Activated CD8-positive, alpha-beta memory T cell treated with anti-CD3 and anti-CD28 coated beads for 1 hour (primary cell): ENCODE data around the gene TENM4.
A peak's percentile ranks its signal among the peaks of the same experiment; 100 is the strongest.

Experiments
- DNase-seq, 2 donors: peaks; one replicate each; pipeline ENCODE4 v3.0.0-alpha.2; 2020; ENCODE audit warnings: low read depth in 1 of 2; ENCODE audit errors: extremely low read depth in 1 of 2

Gene TENM4

DNA sequence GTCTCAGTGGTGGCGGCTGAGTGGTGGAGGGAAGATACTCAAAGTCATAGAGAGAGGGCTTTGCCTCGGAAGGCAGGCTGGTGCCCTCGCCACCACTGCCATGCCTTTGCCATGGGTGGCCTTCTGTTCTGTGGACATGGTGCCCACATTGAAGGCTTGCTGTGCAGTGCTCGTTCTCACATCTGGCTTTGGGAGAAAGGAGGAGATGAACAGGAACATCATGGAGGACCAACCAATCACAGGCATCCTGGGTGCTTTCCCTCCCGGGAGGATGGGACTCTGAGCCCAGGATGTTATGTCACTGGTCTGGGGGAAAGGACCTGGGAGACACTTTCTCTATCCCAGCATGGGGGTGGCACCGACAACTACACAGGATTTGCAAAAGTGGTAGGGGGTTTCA lies 783.8 kb downstream of the TENM4 start:
- no peak for DNase-seq

DNA sequence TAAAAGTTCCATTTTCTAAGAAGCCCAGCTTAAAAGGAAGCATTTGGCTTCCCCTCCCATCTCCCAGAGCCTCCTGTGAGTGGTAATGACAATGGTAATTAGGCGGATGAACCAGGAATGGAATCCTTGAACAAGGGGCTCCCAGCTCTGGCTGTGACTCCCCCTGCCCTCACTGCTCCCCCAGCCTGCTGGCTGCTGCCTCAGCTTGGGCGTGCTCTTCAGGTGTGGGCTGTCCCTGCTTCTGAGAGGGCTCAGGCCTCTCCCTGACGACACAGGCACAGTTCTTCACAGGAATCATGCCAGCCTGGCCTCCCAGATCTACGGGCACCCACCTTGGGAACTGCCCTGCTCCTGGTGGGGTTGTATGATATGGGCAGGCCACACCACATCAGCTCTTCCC lies 784.5 kb downstream of the TENM4 start:
- no peak for DNase-seq

DNA sequence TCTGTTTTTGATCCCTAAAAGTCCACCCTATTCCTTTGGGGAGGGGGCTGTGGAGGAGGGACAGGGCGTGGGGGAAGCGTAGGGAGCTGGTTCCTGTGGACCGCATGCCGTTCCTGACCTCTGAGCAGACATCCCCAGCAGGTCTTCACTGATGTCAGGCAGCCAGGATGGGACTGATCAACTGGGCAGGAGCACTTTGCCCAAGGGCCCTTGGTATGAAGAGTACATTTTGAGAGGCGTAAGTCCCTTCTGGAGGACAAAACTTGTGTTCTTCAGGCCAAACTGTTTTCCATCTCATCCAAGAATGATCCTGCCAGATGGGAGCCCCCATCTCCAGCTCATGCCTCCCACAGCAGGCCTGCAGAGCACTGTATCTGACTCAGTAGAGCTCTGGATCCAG lies 785.3 kb downstream of the TENM4 start:
- DNase-seq = no peak

DNA sequence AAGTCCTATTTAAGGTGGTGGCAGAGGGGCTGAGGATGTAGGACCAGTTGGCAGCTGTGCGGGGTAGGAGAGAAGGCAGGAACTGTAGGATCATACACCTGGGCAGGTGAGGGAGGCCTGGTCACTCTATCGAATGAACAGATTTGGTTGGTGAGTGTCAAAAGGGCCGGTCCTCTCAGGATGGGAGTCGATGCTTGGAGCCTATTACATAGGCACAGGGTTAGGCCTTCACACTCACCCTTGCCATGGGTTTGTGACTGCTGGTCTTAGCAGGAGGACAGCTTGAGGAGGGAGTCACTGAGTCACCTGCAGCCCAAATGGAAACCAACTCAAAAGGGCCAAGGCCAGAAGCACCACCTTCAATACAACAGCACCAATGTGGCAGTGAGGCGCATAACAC lies 786.0 kb downstream of the TENM4 start:
- no peak for DNase-seq

DNA sequence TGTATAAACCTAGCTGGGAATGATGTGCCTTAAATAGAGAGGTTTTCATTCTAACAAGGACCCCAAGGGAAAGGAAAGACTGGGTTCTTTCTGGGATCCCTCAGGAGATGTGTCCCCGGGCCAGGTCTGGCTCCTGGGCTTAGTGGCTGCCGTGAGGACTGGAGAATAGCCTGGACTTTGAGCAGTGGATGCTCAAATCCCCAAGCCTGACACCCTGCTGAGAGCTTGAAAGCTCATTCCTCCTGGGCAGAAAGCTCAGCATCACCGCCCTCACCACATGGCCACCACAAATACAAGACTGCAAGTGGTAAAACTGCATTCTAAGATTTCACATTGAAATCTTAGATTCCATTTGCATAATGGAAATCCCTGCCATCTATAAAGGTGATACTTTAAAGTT lies 786.8 kb downstream of the TENM4 start:
- no peak for DNase-seq

DNA sequence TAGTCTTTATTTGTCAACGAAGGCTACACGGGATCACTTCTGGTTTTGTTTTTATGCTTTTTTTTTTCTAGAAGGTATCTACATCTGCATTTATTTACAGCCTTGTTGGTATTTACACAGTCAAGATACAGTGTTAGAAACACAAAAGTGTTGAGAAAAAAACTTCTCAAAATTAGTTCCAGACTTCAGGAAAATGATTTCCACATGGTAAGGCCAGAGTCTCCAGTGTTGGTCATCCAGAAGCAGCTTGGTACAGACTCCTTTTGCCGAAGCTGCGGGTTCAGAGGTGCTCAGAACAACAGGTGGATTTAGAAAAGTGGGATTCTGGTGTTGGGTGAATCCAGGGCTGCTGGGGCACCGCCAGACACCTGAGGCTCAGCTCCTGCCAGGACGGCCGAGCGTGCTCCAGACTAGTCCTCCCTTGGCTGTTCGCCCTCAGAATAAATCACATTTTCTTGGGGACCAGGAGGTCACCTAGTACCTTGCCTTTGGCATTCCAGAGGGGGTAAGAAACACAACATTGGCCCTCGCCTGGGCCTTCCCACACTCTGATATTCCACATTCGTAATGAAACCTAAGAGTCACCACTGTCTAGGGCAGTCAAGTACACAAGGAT lies 787.4 kb downstream of the TENM4 start:
- DNase-seq = no peak

DNA sequence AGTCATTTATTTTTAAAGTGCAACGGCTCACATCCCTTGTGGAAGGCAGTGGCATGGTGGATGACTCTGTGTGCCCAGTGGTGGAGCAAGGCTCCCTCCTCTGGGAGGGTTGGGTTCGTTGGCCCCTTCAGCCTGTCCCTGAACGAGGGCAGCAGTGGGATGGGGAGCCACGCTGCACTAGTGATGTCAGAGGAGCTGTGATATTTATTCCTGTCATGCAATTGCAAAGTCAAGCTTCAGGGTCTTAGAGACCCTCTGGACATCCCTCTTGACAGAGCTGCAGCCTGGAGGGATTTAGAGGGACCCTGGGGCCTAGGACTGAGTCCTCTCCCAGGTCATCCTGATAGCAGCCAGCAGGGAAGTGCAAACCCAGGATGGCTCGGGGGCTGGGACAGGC lies 788.0 kb downstream of the TENM4 start:
- DNase-seq = no peak

DNA sequence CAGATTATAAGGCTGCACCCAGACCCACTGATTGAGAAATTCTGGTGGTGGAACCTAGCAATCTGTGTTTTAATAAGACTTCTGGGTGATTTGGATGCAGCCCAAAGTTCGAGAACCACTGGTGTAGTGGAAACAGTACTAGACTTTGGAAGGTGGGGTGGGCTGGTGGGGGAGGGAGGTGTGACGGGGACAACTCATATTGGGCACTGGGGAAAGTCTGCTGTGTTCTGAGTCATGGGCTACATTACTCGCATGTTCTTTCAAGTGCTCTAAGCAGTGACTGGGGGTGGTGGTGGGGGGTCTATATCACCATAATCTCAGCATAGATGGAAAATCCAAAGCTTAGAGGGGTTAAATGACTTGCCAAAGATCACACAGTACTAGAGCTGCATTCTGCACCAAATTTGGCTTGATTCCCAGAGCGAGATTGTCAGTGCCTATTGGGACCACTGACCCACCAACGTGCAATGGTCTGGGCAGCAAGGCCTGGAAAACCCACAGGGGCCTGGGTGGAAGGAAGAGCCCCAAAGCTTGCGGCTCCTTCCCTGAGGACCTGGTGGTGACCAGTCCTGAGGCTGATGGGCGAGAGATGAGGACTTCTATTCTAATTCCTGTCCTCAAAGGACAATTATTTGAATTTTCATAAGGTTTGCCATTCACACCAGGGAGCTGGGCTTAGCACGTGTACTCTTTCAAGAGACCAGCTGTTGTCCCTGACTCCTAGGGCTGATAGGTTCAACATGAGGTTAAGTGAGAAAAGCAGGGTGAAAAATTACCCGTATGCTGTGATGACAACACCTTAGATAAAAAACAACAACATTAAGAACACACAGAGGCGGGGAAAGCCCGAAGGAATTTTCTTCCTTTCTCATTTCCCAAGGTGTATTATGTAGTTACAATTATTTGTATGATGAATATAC lies 788.6 kb downstream of the TENM4 start:
- DNase-seq = no peak

DNA sequence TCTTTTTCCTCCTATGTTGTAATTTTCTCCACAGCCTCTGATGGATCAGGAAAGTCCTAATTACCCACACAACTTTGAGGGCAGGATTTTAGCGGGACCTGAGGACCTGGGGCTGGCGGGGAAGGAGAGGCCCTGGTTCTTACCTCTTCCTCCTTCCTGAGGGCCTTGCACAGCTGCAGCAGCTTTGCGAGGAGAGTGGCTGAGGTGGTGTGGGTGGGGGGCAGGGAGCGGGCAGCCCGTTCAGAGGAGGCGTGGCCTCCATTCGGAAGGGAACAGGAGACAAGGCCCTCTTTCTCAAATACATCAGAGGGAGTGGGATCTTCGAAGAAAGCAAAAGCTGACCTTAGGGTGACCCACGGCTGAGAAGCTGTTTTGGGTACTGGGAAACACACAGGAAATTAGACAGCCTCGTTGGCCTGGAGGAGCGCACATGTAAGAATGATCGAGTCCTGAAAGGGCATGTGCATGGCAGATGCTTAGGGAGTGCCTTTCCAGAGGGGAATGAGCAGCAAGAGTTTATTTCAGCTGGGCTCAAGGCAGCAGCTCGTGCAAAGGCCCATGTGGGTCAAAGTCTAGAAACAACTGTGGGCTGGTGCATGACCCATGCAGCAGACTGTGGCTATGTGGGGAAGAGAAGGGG lies 789.6 kb downstream of the TENM4 start:
- no peak for DNase-seq

DNA sequence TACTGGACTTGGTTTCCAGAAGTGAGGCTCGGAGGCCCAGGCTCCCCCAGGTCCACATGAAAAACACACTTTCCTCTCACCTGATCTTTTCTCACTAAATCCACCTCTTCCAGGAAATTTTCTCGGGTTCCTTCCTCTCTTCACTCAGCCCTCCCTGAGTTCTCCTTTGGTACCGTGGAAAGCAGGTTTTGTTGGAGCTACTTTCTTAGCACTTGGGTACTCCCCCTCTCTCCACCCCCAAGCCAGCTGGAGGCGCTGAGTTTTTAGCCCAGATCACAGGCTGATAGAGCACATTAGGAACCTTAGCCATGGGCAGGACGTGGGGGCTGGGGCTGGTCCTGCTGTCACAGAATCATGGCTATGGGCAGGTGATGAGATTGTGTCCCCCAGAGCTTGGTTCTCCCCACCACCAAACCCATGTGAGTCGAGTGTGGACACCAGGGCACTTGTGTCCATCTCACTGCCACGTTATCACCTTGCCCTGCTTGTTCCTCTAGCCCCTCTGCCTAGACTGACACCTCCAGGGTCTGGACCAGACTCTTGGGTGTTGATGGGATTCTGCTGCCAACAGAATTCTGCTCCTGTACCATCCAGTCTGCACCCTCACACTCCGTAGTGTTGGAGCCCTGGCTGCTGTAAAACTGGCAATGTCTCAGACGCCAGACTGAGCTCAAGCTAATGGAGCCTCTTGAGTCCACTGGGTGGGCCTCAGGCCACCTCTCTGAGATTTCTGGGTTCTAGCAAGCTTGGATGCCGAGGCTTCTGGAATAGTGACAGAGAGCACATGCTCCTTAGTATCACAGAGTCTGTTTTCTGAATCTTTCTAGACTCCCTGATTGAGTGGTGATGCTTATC lies 791.2 kb downstream of the TENM4 start:
- no peak for DNase-seq

DNA sequence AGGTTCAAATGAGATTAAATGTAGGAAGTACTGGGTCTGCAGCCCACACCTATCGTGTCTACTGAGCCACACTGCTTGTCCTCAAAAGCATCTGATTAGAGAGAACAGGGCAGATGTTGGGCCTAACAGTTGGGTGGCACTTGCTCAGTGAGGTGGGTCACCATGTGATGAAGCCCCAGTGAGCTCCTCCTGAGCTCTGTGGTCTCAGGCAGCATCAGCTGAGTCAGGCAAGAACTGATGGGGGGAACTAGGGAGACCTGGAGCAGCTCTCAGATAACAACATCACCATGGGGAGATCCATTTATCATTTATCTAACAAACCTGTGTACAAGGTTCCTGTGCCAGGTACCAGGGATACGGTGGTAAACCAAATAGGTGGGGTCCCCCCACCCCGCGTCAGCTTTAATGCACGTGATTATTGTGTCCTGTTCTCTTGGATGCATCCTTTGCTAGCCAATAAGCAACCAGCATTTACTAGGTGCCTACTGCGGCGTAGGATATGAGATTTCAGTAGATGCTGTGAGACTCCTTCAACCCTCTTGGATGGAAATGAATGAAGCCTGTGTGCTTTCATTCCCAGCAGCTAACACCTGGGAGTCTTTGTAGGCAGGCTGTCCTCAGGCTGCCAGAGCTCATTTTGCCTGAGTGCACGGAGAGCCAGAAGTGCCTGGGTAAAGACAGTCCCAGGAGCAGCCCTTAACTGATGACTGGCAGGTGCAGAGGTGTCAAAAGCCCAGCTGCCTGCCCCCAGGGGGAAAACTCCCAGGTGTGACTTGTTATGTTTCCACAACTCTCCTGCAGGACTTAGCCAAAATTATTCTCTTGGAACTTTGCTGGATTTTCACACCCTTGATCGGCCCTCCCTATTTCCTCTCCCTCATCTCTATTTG lies 792.6 kb downstream of the TENM4 start:
- no peak for DNase-seq

DNA sequence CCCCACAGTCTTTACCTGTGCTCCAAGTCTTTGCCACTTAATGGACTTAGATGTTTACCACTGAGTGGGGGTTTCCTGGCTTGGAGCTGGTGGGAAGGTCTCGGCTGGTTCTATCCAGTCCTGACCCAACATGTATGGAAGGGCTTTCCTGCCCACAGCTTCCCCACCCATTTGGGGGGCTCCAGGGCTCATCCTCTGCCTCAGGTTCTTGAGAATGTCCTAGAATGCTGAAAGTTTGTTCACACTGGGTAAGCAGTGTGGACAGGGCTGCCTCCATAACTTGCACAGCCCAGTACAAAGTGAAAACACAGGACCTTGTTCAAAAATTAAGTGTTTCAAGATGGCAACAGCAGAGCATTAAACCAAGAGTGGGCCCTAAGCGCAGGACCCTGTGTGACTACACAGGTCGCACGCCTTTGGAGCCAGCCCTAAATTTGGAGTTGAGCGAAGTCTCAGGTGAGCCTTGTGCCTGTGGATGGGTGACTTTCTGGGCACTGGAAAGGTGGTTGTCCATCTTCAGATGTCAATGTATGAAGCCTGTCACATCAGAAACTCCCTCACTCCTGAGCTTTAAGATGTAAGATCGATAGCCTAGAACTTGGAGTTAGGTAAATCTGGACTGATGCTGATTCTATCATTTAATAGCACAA lies 793.4 kb downstream of the TENM4 start:
- DNase-seq = no peak

DNA sequence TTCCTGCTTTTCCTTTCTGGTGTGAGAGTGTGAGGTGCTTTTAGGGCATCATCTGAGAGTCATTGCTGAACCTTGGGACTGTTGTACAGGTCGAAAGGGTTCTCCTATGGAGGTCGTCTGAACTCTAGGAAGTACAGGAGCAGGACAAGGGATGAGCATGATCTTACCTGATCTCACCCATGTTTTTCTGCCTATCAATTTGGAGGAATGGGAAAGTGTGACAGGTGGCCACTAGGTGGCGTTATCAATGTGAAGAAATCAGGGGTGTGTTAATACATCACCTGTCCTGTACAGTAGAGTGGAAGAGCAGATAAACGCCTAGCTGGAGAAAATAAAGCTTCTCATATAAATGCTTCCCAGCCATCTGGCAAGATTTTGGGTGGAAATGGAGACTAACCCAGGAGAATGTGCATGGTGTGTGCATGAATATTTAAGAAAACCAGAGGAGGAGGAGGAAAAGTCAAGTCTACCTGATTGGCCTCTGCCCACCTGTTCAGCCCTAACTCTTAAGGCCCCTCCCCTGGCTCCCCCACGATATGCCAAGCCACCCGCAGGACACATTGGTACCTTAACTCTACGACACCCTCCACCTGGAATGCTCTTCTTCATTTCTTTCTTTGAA lies 794.2 kb downstream of the TENM4 start:
- DNase-seq = peak in 1 of 2 donors; percentile 17

DNA sequence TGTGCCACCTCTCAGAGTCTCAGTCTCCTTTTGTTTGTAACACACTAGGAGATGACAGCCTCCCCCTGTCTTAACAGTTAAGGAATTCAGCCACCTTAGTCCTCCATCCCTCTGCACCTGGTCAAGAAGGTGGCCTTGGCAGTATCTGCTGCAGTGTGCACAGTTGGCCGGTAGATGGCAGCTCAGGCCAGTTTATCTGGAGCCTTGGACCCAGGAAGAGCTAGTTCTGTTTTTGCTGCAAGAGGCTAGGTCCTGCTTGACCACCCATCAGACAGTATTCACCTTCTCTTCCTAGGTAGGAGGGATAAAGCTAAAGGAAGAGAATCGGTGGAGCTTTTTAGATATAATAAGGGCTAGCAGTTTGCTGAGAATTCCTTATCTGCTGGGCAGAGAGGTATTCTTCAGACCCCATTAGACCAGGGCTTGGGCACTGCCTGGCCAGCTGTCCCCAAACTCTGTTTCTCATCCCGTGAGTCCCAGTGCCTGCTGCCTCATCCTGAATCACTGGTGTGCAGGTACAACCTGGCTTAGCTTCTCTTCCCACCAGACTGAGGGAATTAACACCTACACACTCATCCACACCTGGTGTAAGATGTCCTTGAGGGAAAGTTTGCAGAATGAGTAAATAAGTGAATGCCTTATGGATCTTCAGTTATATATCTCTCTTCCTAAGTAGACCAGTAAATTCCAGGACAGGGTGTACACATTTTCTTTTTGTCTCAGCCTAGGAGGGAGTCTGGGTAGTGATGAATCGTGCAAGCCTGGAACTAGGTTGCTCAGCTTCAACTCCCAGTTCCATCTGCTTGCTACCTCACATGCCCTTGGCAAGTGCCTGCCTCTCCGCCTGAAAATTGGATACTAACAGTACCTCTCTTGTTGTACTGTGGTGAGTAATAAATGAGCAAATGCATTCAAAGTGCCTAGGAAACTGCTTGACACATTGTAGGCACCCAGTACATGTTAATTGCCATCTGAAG lies 795.3 kb downstream of the TENM4 start:
- DNase-seq = peak in 1 of 2 donors; percentile 35

DNA sequence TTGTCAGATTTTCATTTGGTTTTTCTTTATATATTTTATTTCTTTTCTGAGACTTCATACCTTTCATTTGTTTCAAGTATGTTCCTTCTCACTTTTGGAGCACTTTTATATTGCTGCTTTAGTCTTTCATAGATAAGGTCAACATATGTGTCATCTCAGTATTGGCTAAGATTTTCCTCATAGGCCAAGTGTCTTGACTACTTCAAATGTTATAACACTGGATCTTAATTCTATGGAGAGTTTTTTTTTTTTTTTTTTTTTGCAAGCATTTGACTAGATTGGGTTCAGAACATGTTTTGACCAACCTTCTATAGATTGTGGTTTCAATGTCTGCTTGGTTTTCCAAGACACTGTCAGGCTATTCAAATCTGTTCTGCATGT lies 797.2 kb downstream of the TENM4 start:
- no peak for DNase-seq

DNA sequence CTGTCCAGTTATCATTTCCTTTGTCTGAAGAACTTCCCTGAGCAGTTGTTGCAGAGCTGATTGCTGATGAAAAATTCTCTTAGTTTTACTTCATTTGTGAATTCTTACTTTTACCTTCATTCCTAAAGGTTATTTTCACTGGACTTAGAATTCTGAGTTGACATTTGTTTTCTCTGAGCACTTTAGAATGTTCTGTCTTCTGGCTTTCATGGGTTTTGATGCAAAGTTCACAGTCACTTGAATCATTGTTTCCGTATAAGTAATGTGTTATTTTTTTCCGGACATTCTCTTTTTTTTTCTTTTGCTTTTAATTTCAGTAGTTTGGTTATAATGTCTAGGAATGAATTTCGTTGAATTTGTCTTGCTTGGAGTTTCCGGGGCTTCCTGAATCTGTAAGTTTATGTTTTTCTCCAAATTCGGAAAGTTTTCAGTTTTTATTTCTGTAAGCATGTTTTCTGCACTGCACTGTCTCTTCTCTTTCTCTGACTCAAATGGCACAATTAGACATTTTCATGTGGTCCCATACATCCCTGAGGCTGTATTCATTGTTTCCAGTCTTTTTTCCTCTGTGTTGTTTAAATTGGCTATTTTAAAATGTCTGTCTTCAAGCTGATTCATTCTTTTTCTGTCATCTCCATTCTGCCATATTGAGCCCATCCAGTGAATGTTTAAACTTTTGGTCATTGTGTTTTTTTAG lies 797.7 kb downstream of the TENM4 start:
- DNase-seq = no peak

DNA sequence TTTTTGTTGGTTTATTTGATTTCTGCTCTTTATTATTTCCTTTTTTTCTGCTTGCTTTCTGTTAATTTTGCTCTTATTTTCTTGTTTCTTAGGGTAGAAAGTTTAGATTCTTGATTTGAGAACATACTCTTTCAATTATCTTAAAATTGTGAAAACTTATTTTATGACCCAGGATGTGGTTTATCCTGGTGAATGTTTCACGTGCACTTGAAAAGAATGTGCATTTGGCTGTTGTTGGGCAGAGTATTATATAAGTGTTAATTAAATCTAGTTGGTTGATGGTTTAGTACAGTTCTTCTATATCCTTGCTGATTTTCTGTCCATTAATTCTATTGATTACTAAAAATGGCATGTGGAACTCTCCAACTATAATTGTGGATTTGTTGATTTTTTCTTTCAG lies 799.3 kb downstream of the TENM4 start:
- DNase-seq = no peak
